PC-9 (cell line): Measurements from ENCODE around the gene USHBP1.

ENCODE experiments used
- EZH2 ChIP-seq: fragments of 200-600 bp; sonication (generic); IDR thresholded peaks from 2 replicates; pipeline ENCODE4 v1.8.0; 2017; ENCODE audit warnings: antibody characterized with exemption, low read depth
- TF ChIP-seq, protein P1 (sequence below): fragments of 200-600 bp; sonication (generic); conservative IDR thresholded peaks from 2 replicates; pipeline ENCODE4 v1.6.1; 2017; ENCODE audit warnings: mixed run types, antibody characterized with exemption, mild to moderate bottlenecking, moderate library complexity

- TF ChIP-seq, protein P1, sequence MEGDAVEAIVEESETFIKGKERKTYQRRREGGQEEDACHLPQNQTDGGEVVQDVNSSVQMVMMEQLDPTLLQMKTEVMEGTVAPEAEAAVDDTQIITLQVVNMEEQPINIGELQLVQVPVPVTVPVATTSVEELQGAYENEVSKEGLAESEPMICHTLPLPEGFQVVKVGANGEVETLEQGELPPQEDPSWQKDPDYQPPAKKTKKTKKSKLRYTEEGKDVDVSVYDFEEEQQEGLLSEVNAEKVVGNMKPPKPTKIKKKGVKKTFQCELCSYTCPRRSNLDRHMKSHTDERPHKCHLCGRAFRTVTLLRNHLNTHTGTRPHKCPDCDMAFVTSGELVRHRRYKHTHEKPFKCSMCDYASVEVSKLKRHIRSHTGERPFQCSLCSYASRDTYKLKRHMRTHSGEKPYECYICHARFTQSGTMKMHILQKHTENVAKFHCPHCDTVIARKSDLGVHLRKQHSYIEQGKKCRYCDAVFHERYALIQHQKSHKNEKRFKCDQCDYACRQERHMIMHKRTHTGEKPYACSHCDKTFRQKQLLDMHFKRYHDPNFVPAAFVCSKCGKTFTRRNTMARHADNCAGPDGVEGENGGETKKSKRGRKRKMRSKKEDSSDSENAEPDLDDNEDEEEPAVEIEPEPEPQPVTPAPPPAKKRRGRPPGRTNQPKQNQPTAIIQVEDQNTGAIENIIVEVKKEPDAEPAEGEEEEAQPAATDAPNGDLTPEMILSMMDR = no peak
- no peak for TF ChIP-seq EZH2
Observed at GRCh38 chr19:17244618-17245534, 19.7 kb downstream of the USHBP1 start.
